KMS-11 (cell line): Measurements from ENCODE around the gene LRRC4C.

ENCODE experiments used
- H2AFZ ChIP-seq: fragments of 200-600 bp; sonication (generic); 2 replicates; pipeline ENCODE4 v1.6.1; 2016; ENCODE audit warnings: antibody characterized with exemption, mixed run types, low read depth
- H3K27ac ChIP-seq: fragments of 200-600 bp; sonication (generic); 2 replicates; pipeline ENCODE4 v1.6.1; 2016; ENCODE audit warnings: mild to moderate bottlenecking, mixed run types
- H3K27me3 ChIP-seq: fragments of 200-600 bp; sonication (generic); 2 replicates; pipeline ENCODE4 v1.6.1; 2017; ENCODE audit warnings: mild to moderate bottlenecking, low read depth, mixed run types, moderate library complexity; ENCODE audit not compliant: insufficient read depth
- H3K36me3 ChIP-seq: fragments of 200-600 bp; sonication (generic); 2 replicates; pipeline ENCODE4 v1.6.1; 2017; ENCODE audit warnings: mild to moderate bottlenecking, mixed run types; ENCODE audit not compliant: insufficient read depth
- H3K4me1 ChIP-seq: fragments of 200-600 bp; sonication (generic); 2 replicates; pipeline ENCODE4 v1.6.1; 2016; ENCODE audit warnings: mild to moderate bottlenecking, low read depth, mixed run types; ENCODE audit not compliant: poor library complexity, severe bottlenecking
- H3K4me2 ChIP-seq: fragments of 200-600 bp; sonication (generic); 2 replicates; pipeline ENCODE4 v1.7.0; 2016; ENCODE audit warnings: mild to moderate bottlenecking, mixed run types
- H3K4me3 ChIP-seq: fragments of 200-600 bp; sonication (generic); IDR thresholded peaks from 2 replicates; pipeline ENCODE4 v1.6.1; 2017; ENCODE audit warnings: low read depth, low read length, mixed read lengths; ENCODE audit not compliant: insufficient read depth
- H3K79me2 ChIP-seq: fragments of 200-600 bp; sonication (generic); 2 replicates; pipeline ENCODE4 v1.6.1; 2016; ENCODE audit warnings: low read depth, mixed run types; ENCODE audit not compliant: insufficient read depth
- H3K9ac ChIP-seq: fragments of 200-600 bp; sonication (generic); 2 replicates; pipeline ENCODE4 v1.6.1; 2016; ENCODE audit warnings: mild to moderate bottlenecking, mixed run types
- H4K20me1 ChIP-seq: fragments of 200-600 bp; sonication (generic); 2 replicates; pipeline ENCODE4 v1.6.1; 2016; ENCODE audit warnings: mild to moderate bottlenecking, mixed run types; ENCODE audit not compliant: insufficient read depth
- CTCF ChIP-seq: fragments of 200-600 bp; sonication (generic); conservative IDR thresholded peaks from 2 replicates; pipeline ENCODE4 v1.6.1; 2017; ENCODE audit warnings: low read depth, mild to moderate bottlenecking, antibody characterized with exemption, low read length, moderate library complexity, mixed read lengths

Gene LRRC4C

GRCh38 chr11:40285558-40285957 lies 1173.9 kb downstream of the LRRC4C start:
- Histone ChIP-seq H3K4me3 (no peak overlapping the region), H2AFZ (no peak overlapping the region), H3K4me1 (peaks cover 32% of the 10 kb centered on the region), H3K9ac (no peak overlapping the region), H3K27me3 (no peaks in the 10 kb centered on the region), H4K20me1 (no peaks in the 10 kb centered on the region), H3K4me2 (peak overlapping the region; percentile 31; the same call in 1 of the 2 replicates), H3K79me2 (no peaks in the 10 kb centered on the region), H3K27ac (no peak overlapping the region), H3K36me3 (no peaks in the 10 kb centered on the region)
- TF ChIP-seq CTCF: no peak

- H3K36me3 ChIP-seq: no peaks in the 10 kb centered on the region
- no peak overlapping the region for H3K9ac ChIP-seq
These were observed 1178.3 kb downstream of the LRRC4C start for GRCh38 chr11:40281052-40281580.

GRCh38 chr11:40280159-40281051 lies 1179.0 kb downstream of the LRRC4C start:
- no peak overlapping the region for H3K9ac ChIP-seq
- H4K20me1 ChIP-seq: no peaks in the 10 kb centered on the region
- TF ChIP-seq CTCF: no peak
- no peaks in the 10 kb centered on the region for H3K27me3 ChIP-seq
- H3K4me3 ChIP-seq: no peak overlapping the region
- H2AFZ ChIP-seq: no peak overlapping the region
- no peaks in the 10 kb centered on the region for H3K79me2 ChIP-seq
- no peak overlapping the region for H3K27ac ChIP-seq
- peaks cover 19% of the 10 kb centered on the region for H3K4me1 ChIP-seq
- no peaks in the 10 kb centered on the region for H3K36me3 ChIP-seq
- H3K4me2 ChIP-seq: no peak overlapping the region

More at GRCh38 chr11:40281052-40281580, 1178.3 kb downstream of the LRRC4C start:
- Histone ChIP-seq H3K79me2 (no peaks in the 10 kb centered on the region), H3K27ac (no peak overlapping the region), H3K4me3 (no peak overlapping the region), H3K4me2 (0 out of 2 replicates have a peak overlapping the region, but pooled peaks have one; percentile 8), H3K4me1 (peaks cover 26% of the 10 kb centered on the region), H3K27me3 (no peaks in the 10 kb centered on the region), H2AFZ (no peak overlapping the region), H4K20me1 (no peaks in the 10 kb centered on the region)
- TF ChIP-seq CTCF: no peak

- H3K36me3 ChIP-seq: no peaks in the 10 kb centered on the region
- no peak overlapping the region for H3K4me3 ChIP-seq
These were observed 1182.5 kb downstream of the LRRC4C start for GRCh38 chr11:40276960-40277359.

More at GRCh38 chr11:40276960-40277359, 1182.5 kb downstream of the LRRC4C start:
- Histone ChIP-seq H3K27me3 (no peaks in the 10 kb centered on the region), H3K4me1 (peaks cover 14% of the 10 kb centered on the region), H3K27ac (no peak overlapping the region), H3K79me2 (no peaks in the 10 kb centered on the region), H4K20me1 (no peaks in the 10 kb centered on the region), H2AFZ (no peak overlapping the region), H3K9ac (no peak overlapping the region), H3K4me2 (no peak overlapping the region)
- TF ChIP-seq CTCF: no peak
